ENCODE data around the gene RC3H1.
"Not testable (repeated sequence)": the region's sequence is repeated elsewhere in the genome, so short reads cannot be mapped to it uniquely, and the experiment has no call there.

The RC3H1 gene

DNA sequence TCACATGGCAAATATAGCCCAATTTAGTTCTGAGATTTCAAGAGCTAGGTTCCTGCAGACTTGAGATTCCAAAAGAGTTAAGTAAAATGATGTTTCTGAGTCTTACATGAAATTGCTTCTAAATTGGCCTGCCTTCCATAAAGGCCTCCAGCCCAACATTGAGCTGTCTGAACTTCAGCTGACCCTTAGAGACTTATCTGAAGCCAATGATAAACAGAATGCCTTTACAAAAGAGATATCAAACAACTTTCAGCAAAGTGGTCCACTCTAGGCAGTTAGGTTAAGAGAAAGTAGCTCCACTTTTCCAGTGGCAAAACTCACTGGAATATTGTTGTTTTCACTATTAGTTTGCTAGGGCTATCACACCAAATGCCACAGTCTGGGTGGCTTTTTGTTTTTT lies 6.3 kb upstream of the RC3H1 start:
- DNase-seq (ENCODE audit: low read depth in 2 of 2, low spot score in 1 of 2), result no peak

DNA sequence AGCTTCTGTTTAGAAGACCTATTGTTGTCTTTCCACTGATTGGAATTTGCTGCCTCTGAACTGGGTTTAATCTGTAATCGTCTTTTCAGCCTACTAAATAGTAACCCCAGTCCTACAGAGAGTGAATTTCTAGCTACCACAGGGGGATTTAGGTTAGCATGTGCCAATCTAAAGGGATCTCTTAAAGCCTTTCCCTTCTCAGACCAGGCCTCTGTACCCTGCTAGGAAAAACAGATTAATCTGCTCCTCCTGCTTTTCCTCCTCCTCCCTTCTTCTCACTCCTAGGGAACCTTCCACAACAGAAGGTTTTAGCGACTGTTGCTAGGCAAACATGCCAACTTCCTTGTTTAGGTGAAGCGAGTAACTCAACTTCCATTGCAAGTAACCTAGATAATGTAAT lies 1.3 kb upstream of the RC3H1 start:
- no peak for DNase-seq (ENCODE audit: low read depth in 2 of 2, low spot score in 1 of 2)

DNA sequence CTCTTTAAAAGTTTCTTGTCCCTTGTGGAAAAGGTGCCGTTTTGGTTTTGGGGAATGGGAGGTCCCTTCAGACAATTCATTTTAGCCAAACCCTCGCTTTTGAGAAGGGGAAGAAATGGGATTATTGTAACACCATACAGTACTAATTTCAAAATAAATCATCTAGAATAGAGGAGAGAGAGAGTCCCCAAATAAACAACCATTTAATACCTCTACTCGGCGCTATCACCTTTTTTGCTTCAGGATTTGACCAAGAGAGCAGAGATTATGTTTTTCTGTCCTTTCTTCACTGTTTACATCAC lies 770 bp upstream of the RC3H1 start:
- DNase-seq (ENCODE audit: low read depth in 2 of 2, low spot score in 1 of 2), result no peak

DNA sequence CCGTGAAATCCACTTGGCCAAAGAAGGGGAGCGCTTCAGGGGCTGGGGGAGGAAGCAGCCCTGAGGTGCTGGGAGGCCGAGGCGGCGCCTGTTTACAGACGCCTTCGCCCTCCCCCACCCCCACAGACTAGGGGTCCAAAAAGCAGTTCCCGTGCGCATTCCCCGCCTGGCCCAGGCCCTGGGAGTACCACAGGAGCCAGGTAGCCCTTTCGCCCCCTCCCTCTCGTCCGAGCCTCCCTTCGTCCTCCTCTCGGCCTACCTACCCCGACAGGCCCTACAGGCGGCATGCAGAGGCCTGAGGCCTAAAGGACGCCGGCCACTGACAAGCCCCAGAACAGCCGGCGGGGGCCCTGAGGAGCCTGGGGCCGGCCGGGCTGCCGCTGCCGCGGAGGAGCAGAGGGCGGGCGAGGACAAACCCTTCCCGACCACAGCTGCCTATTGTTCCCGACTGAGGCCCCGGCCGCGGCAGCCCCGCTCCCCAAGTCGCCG lies 522 bp downstream of the RC3H1 start:
- peak in 1 of 2 donors; percentile 14 for DNase-seq (ENCODE audit: low read depth in 2 of 2, low spot score in 1 of 2)

DNA sequence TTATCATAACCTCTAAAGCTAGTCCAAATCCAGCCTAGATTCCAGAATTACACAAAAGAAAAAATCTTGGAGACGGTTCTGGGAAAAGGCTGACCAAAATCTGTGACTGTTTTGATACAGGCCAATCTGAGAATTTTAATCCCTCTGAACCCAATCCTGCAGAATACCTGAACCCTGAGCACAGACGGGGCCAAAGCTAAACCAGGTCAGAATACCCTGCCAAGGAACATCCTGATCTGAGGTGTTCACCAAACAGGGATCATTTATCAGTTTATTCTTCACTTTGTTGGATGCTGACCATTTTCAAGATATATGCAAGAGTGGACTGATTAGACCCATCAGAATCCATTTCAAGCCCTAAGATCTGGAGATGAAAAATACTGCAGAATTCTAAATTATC lies 3.6 kb downstream of the RC3H1 start:
- no peak for DNase-seq (ENCODE audit: low read depth in 2 of 2, low spot score in 1 of 2)

DNA sequence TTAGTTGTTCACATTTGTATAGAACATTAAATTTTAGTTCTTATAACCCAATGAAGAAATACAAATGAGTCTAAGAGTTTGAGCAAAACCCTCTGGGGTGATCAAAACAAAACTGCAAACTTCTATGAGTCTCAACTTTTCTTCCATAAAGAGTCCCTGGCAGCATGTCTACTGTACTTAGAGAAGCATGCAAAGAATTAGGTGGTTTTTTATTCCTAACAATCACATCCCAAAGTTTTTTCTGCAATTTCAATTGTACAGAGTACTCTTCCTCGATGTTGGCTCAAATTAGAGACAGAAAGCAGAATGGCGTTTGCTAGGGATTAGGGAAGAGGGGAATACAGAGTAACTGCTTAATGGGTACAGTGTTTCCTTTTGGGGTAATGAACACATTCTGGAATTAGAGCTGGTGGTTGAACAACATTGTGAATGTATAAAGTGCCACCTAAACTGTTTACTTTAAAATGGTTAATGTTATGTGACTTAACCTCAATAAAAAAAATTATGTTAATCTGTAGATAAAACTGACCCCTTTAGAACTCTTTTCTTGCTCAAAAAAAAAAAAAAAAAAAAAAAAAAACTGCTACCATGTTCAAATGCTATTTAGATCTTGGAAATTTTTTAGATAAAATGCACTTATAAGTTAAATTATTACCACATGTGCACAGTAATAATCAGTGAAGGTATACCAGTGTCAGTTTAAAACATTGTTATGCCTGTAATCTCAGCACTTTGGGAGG lies 4.8 kb downstream of the RC3H1 start:
- DNase-seq (ENCODE audit: low read depth in 2 of 2, low spot score in 1 of 2), result no peak

DNA sequence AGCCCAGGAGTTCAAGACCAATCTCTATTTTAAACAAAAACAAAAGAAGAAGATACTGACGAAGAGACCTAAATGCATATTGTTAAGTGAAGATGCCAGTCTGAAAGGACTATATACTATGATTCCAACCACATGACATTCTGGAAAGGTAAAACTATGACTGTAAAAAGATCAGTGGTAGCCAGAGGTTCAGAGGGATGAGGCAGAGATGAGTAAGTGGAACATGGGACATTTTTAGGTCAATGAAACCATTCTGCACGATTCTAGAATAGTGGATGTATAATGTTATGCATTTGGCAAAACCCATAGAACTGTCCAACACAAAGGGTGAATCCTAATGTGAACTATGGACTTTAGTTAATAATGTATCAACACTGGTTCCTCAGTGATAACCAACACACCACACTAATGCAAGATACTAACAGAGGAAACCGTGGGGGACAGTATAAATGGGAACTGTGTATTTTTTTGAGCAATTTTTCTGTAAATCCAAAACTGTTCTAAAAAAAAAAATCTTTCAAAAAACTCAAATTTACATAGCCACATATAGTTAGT lies 8.2 kb downstream of the RC3H1 start:
- DNase-seq (ENCODE audit: low read depth in 2 of 2, low spot score in 1 of 2), result no peak

DNA sequence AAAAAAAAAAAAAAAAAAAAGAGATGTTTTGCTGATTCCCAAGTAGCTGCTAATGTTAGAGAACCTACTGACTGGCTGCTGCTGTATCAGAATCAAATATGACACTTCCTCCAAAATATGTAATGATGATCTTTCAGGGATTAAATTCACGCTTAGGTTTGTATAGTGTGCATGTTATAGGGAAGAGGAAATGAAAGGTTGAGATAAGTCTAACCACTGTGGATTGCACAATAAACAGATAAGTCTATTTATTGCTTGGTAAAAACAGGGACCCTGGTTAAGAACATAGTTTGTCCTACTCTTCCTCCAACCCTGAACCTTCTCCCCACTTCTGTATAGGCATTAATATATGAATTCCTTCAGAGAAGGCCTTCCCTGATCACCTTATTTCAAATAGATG lies 13.2 kb downstream of the RC3H1 start:
- DNase-seq (ENCODE audit: low read depth in 2 of 2, low spot score in 1 of 2), result no peak

DNA sequence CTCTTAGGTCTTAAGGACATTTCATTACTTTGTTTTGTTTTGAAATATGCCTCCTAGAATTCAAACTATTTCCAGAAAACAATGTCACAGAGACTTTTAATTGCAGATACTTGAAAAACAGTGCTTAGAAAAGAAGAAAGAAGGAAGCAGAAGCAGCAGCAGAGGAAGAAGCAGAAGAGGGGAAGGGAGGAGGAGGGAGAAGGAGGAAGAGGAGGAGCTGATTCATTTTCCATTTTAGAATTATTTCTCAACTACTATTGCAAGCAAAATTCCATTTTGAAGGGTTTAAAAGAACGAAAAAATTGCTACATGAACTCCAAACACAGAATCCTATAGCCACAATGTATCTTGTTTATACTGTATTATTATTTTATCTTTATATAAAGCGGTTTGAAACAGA lies 13.9 kb downstream of the RC3H1 start:
- no peak for DNase-seq (ENCODE audit: low read depth in 2 of 2, low spot score in 1 of 2)

DNA sequence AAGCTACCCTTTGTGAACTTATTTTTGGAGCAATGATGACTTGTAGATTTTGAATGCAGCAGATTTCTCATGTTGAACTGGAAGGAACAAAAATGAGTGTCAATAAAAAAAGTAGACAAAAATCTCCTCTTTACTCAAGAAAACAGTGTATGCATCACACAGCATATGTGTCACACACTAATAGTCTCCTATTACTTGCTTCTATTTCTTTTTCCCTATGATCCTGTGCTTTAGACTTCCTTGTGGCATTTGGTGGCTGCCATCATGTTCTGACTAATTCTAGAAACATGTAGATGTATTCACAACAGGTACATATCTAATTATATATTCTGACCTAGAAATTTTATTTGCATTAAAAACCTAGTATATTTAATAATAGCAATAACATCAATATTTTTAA lies 14.3 kb downstream of the RC3H1 start:
- DNase-seq (ENCODE audit: low read depth in 2 of 2, low spot score in 1 of 2), result no peak

DNA sequence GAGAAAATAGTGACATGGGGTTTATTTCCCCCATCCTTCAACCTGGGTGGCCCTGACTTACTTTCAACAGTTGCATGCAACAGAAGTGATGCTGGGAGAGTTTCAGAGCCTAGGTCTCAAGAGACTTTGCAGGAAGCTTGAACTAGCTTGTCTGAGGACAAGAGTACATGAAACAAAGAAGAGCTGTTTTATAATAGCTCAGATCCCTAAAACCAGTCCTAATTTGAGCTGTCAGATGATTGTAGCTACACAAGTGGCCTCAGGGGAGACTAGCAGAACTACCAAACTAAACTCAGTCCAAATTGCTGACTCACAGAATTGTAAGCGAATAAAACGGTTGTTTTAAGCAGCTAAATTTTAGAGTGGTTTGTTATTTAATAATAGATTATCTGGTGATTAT lies 17.1 kb downstream of the RC3H1 start:
- DNase-seq (ENCODE audit: low read depth in 2 of 2, low spot score in 1 of 2), result no peak

DNA sequence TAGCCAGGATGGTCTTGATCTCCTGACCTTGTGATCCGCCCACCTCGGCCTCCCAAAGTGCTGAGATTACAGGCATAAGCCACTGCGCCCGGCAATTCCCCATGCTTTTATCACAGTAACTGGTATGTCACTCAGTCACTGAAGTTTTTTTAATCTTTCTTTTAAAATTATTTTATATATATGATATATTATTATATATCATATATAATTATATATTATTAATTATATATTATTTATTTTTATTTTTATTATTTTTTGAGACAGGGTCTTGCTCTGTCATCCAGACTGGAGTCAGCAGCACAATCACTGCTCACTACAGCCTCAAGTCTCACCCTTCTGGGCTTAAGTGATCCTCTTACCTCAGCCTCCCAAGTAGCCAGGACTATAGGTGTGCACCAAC lies 18.3 kb downstream of the RC3H1 start:
- no peak for DNase-seq (ENCODE audit: low read depth in 2 of 2, low spot score in 1 of 2)

DNA sequence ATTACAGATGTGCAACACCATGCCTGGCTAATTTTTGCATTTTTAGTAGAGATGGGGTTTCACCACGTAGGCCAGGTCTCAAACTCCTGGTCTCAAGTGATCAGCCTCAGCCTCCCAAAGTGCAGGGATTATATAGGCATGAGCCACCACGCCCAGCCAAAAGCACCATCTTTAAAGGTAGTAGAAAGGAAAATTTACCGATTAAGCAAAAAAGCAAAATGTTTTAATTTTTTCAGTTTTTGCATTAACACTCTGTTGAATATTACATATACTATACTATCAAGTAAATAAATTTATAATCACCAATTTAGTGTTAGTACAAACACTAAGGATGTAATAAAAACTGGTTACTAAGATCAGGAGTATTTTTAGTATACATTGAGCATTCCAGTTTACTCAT lies 20.6 kb downstream of the RC3H1 start:
- DNase-seq (ENCODE audit: low read depth in 2 of 2, low spot score in 1 of 2), result no peak

DNA sequence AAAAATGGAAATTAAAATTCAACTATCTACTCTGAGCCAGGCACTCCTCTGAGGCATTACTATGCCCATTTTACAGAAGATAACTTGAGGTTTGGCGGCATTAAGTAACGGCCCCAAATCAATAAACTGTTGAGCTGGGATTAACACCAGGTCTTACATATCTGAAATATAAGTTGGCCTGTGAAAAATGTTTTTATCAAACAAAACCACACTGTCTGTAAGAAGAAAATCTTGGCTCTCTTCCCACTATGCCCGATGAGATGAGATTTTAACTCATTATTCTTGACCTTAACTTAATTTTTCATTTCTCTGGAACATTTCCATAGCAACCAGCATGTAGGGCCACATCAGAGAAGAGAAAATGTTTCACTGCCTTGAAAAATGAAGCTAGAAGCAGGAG lies 21.8 kb downstream of the RC3H1 start:
- no peak for DNase-seq (ENCODE audit: low read depth in 2 of 2, low spot score in 1 of 2)

DNA sequence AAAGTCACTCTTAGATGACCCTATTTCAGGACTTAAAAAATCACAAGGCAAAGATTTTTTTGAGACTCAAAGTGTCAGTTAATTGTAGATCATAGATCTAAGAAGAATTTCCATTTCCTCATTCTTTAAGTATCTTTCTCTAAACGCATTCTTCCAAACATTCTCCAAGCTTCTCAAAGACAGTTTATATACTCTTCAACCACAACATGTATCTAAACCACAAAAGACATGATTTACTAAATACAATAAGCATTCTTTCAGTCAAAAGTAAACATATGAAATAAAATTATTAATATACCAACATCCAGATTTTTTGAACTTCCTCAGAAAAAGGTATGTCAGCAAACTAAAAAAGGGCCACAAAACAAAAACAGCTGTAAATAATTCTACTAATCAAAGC lies 24.4 kb downstream of the RC3H1 start:
- DNase-seq (ENCODE audit: low read depth in 2 of 2, low spot score in 1 of 2), result no peak

DNA sequence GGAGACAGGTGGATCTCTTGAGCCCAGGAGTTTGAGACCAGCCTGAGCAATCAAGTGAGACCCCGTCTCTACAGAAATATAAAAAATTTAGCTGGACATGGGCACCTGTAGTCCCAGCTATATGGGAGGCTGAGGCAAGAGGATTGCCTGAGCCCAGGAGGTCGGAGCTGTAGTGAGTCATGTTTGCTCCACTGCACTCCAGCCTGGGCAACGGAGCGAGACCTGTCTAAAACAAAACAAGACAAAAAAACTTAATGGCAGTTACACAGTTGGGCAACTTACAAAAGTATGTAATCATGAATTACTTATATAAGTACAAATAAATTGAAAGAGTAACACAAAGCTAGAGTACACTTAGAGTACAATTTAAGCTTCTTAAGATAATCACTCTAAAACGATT lies 25.2 kb downstream of the RC3H1 start:
- no peak for DNase-seq (ENCODE audit: low read depth in 2 of 2, low spot score in 1 of 2)

DNA sequence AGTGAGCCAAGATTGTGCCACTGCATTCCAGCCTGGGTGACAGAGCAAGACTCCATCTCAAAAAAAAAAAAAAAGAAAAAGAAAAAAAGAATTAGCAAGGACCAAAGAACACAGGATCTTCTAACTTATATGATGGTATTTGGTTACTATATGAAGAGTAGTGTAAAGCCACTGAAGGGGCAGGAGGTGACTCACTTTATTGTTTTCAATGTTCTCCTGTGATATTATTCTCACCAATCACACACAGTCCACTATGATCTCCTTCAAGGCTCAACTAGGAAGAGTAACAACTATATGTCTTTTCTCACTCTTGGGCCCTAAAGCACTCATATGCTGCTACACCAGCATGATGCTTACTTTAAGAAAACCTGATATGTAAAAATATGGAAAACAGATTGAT lies 26.7 kb downstream of the RC3H1 start:
- no peak for DNase-seq (ENCODE audit: low read depth in 2 of 2, low spot score in 1 of 2)

DNA sequence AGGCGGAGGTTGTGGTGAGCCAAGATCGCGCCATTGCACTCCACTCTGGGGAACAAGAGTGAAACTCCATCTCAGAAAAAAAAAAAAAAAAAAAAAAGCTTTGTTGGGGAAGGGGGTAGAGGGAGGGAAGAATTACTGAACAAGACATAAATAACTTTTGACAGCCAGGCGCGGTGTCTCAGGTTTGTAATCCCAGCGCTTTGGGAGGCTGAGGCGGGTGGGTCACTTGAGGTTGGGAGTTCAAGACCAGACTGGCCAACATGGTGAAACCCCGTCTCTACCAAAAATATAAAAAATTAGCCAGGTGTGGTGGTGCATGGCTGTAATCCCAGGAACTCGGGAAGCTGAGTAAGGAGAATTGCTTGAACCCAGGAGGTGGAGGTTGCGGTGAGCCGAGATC lies 28.2 kb downstream of the RC3H1 start:
- not testable (repeated sequence) for DNase-seq (ENCODE audit: low read depth in 2 of 2, low spot score in 1 of 2)

DNA sequence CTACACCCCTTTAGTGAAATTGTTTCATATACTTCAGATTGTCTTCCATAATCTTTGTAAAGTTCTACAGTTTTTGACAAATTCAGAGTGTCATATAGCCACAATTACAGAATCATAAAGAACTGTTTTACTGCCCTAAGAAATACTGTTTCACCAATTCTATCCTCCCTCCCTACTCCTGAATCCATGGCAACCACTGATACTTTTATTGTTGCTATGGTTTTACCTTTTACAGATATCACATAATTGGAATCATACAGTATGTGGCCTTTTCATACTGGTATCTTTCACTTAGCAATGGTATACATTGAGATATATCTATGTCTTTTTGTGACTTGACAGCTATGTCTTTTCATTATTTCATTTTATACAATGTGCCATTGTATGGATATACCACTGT lies 34.1 kb downstream of the RC3H1 start:
- DNase-seq (ENCODE audit: low read depth in 2 of 2, low spot score in 1 of 2), result no peak

DNA sequence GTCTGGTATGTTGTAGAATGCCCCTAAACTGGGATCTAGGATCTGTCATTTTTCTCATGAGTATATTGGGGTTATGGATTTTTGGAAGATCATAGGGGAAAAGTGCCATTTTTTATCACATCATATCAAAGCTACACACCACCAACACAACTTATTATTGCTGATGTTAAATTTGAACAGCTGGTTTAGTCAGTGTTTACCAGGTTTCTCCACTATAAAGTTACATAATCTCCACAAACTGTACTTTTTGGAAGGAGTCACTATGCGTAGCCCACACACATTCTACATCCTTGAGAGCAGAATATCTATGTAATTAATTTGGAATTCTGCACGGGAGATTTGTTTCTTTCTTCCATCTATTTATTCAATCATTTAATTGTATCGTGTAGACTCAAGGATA lies 35.2 kb downstream of the RC3H1 start:
- DNase-seq (ENCODE audit: low read depth in 2 of 2, low spot score in 1 of 2), result no peak

DNA sequence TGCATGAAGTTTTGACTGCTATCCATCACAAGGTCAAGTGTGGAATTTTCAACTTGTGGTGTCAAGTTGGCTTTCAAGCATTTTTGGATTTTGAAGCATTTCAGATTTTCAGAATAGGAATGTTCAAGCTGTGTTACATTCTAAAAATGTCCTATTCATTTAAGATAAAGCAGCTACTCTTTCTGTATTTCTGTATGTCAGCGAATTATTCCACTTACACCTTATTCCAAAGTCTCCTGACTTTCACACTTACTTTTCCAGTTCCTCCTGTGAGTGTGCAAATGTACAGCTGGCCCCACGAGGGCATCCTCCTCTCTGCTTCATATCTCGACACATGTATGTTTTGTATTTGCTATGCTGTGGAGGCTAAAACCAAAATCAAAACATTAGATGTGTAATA lies 51.9 kb downstream of the RC3H1 start:
- no peak for DNase-seq (ENCODE audit: low read depth in 2 of 2, low spot score in 1 of 2)

DNA sequence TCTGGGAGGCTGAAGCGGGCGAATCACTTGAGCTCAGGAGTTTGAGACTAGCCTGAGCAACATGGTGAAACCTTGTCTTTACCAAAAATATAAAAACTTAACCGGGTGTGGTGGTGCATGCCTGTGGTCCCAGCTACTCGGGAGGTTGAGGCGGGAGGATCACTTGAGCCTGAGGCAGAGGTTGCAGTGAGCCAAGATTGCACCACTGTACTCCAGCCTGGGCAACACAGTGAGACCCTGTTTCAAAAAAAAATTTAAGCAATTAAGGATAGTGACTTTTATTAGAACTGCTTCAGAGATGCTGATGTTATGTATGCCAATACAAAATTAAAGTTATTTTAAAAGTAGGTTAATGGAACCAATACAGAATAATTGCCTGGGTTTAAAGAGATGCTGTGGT lies 56.3 kb downstream of the RC3H1 start:
- DNase-seq (ENCODE audit: low read depth in 2 of 2, low spot score in 1 of 2), result not testable (repeated sequence)

DNA sequence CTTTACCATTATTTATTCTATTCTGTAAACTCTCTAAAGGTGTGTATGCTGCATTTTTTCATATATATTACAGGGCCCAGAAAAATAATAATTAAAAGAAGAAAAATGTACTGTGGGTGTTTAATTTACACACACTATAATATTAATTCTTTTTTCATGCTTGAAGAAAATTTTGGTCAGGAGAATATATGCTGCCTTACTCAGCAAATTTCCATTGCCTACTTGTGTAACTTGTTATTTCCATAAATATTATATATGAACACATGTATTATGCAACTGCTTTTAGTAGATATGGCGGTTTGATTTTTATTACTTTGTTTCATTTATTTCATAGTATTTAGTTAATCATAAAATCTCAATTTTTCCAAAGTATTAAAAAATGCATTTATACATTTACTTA lies 58.7 kb downstream of the RC3H1 start:
- DNase-seq (ENCODE audit: low read depth in 2 of 2, low spot score in 1 of 2), result no peak
